Activated T-cell treated with anti-CD3 and anti-CD28 coated beads, Interleukin-2, amount 50 U/mL, for 4 hours (primary cell): ENCODE measurements around the gene IFRD2. TPM values are rescaled to one million over a fixed set of nuclear protein-coding genes. Genes with fewer than 3 reads are reported as not detected.
"Not testable (repeated sequence)": the region's sequence is repeated elsewhere in the genome, so short reads cannot be mapped to it uniquely, and the experiment has no call there.

Experiments used
- ATAC-seq, 2 donors: fragments of 200-7000 bp; cut with Tn5 transposase; one replicate each; pipeline ENCODE4 v1.10.0; 2021
- DNase-seq: peaks from one replicate; pipeline ENCODE4 v3.0.0-alpha.2; 2020
- H3K27me3 Mint-ChIP-seq: one replicate; pipeline ENCODE4 v1.8.0; 2021; ENCODE audit warnings: low read depth, mixed read lengths
- H3K36me3 Mint-ChIP-seq: one replicate; pipeline ENCODE4 v1.8.0; 2022; ENCODE audit warnings: mixed read lengths; ENCODE audit not compliant: insufficient read depth
- H3K4me1 Mint-ChIP-seq: one replicate; pipeline ENCODE4 v1.8.0; 2021; ENCODE audit warnings: low read depth, mixed read lengths
- H3K4me3 Mint-ChIP-seq: one replicate; pipeline ENCODE4 v1.8.0; 2021; ENCODE audit warnings: mild to moderate bottlenecking, moderate library complexity, mixed read lengths
- H3K9me3 Mint-ChIP-seq: one replicate; pipeline ENCODE4 v1.8.0; 2021; ENCODE audit warnings: mixed read lengths
- total RNA-seq, 3 donors: library from RNA; stranded (reverse); gene quantifications; one replicate each; pipeline ENCODE4 v1.2.1, GENCODE V29; 2021

Gene IFRD2
- total RNA-seq, 3 donors from 2014 or later, result 339 to 366 (median 341) TPM

DNA sequence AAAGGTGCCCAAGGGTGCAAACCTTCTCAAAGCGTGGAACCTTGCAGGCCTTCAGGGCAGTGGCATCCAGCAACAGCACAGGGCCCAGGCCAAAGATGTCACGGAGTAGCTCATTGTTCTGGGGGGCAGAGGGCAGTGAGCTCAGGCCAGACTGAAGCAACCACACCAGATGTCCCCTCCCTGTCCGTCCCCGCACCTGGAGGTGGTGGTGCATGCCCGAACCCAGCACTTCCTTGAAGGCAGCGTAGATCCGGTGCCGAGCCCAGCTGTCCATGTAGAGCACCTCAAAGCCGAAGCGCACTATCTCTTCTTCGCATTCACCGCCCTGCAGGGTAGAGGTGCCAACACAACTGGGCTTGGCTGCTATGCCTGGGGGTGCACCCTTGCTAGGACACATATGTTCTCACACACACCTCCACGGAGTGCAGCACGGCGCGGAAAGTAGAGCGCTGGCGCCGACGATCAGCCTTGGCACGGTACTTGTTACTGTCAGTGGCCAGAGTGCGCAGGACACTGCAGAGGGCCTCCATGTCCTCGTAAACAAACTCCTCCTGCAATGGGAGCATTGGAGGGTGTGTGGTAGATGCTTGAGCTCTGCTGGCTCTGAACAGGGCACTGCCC lies 3.7 kb downstream of the IFRD2 start:
- H3K4me3 Mint-ChIP-seq, result no peak overlapping the region
- DNase-seq (no peak), ATAC-seq (no peak)
- no peaks in the 10 kb centered on the region for H3K27me3 Mint-ChIP-seq
- peaks cover 22% of the 10 kb centered on the region for H3K36me3 Mint-ChIP-seq
- H3K9me3 Mint-ChIP-seq, result no peaks in the 10 kb centered on the region
- H3K4me1 Mint-ChIP-seq, result peaks cover 17% of the 10 kb centered on the region

DNA sequence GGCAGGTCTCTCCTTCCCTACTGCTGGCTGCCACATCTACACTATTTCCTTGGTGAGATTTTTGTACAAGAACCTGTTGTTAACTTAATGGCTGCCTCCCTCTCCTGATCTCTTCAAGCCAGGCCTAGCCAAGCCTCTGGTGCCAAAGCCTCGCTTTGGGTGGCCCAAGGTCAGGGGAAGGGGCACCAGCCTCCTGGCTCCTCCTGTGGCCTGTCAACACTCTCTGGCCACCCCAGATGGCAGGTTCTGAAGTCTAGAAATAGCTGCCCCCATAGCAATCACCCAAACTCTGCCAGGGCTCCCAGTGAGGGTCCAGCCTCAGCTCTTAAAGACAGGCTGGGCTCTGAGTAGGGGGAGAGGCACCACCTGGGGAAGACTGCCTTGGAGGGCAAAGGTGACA lies 5.0 kb downstream of the IFRD2 start:
- Mint-ChIP-seq H3K27me3 (no peaks in the 10 kb centered on the region), H3K4me3 (no peak overlapping the region), H3K4me1 (peaks cover 9% of the 10 kb centered on the region), H3K9me3 (no peaks in the 10 kb centered on the region), H3K36me3 (peaks cover 22% of the 10 kb centered on the region)
- DNase-seq (no peak), ATAC-seq (no peak)

- H3K9me3 Mint-ChIP-seq, result no peaks in the 10 kb centered on the region
- H3K36me3 Mint-ChIP-seq, result peaks cover 22% of the 10 kb centered on the region
- DNase-seq (no peak), ATAC-seq (peak; percentile 10 to 13)
- H3K4me1 Mint-ChIP-seq, result peaks cover 9% of the 10 kb centered on the region
- H3K27me3 Mint-ChIP-seq, result no peaks in the 10 kb centered on the region
- no peak overlapping the region for H3K4me3 Mint-ChIP-seq
These were observed 5.7 kb downstream of the IFRD2 start for GRCh38 chr3:50286322-50287227.

- not testable (repeated sequence) for H3K27me3 Mint-ChIP-seq, ATAC-seq, H3K9me3 Mint-ChIP-seq, H3K4me3 Mint-ChIP-seq, H3K4me1 Mint-ChIP-seq, DNase-seq
- H3K36me3 Mint-ChIP-seq, result peaks cover 12% of the 10 kb centered on the region
These were observed 8.1 kb downstream of the IFRD2 start for GRCh38 chr3:50284121-50284520.

GRCh38 chr3:50279255-50280016 lies 12.8 kb downstream of the IFRD2 start:
- ATAC-seq, result no peak
- no peak for DNase-seq
- Mint-ChIP-seq H3K4me3 (no peak overlapping the region), H3K27me3 (peaks cover 31% of the 10 kb centered on the region), H3K9me3 (no peaks in the 10 kb centered on the region), H3K36me3 (no peaks in the 10 kb centered on the region), H3K4me1 (peaks cover 14% of the 10 kb centered on the region)

DNA sequence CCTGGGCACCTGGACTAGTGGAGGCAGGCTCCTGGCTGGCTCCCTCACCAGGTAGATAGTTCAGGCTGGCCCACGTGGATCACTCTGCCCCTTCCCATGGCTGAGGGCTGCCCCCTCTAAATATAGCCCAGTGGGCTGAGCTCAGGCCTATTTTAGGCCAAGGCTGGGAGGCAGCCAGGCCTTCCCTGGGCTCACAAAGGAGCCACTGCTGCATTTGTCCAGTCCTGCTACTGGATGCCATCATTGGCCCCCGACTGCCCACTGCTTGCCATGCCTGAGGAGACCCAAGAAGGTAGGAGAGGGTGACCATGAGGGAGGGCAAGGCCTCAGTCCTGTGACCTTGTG lies 13.4 kb downstream of the IFRD2 start, which contains the start of gene LSMEM2:
Gene LSMEM2, plus strand, starts transcription at position 208 of the 345 bp plus-strand sequence. Its CDS starts 27 bp downstream, at position 235.
- peaks cover 19% of the 10 kb centered on the region for H3K4me1 Mint-ChIP-seq
- H3K36me3 Mint-ChIP-seq, result no peaks in the 10 kb centered on the region
- DNase-seq (no peak), ATAC-seq (no peak)
- H3K27me3 Mint-ChIP-seq, result peaks cover 35% of the 10 kb centered on the region
- no peak within 1 kb of the TSS for H3K4me3 Mint-ChIP-seq
- no peaks in the 10 kb centered on the region for H3K9me3 Mint-ChIP-seq

- Mint-ChIP-seq H3K4me1 (peaks cover 21% of the 10 kb centered on the region), H3K4me3 (no peak overlapping the region), H3K36me3 (no peaks in the 10 kb centered on the region), H3K9me3 (no peaks in the 10 kb centered on the region), H3K27me3 (peaks cover 37% of the 10 kb centered on the region)
- ATAC-seq, result no peak
- no peak for DNase-seq
These were observed 13.9 kb downstream of the IFRD2 start for GRCh38 chr3:50278123-50278879.

- Mint-ChIP-seq H3K27me3 (peaks cover 42% of the 10 kb centered on the region), H3K36me3 (no peaks in the 10 kb centered on the region), H3K9me3 (no peaks in the 10 kb centered on the region), H3K4me3 (no peak overlapping the region), H3K4me1 (peaks cover 28% of the 10 kb centered on the region)
- ATAC-seq (no peak), DNase-seq (no peak)
These were observed 15.5 kb downstream of the IFRD2 start for GRCh38 chr3:50276762-50277101.

GRCh38 chr3:50275996-50276761 lies 16.1 kb downstream of the IFRD2 start:
- Mint-ChIP-seq H3K36me3 (no peaks in the 10 kb centered on the region), H3K9me3 (no peaks in the 10 kb centered on the region), H3K27me3 (peaks cover 45% of the 10 kb centered on the region), H3K4me3 (peak overlapping the region; percentile 49), H3K4me1 (peaks cover 31% of the 10 kb centered on the region)
- DNase-seq (no peak), ATAC-seq (peak; percentile 45 to 54)

GRCh38 chr3:50275141-50275995 lies 16.9 kb downstream of the IFRD2 start:
- no peaks in the 10 kb centered on the region for H3K36me3 Mint-ChIP-seq
- H3K9me3 Mint-ChIP-seq, result no peaks in the 10 kb centered on the region
- ATAC-seq (no peak), DNase-seq (no peak)
- peaks cover 45% of the 10 kb centered on the region for H3K27me3 Mint-ChIP-seq
- H3K4me1 Mint-ChIP-seq, result peaks cover 31% of the 10 kb centered on the region
- peak overlapping the region; percentile 40 for H3K4me3 Mint-ChIP-seq

DNA sequence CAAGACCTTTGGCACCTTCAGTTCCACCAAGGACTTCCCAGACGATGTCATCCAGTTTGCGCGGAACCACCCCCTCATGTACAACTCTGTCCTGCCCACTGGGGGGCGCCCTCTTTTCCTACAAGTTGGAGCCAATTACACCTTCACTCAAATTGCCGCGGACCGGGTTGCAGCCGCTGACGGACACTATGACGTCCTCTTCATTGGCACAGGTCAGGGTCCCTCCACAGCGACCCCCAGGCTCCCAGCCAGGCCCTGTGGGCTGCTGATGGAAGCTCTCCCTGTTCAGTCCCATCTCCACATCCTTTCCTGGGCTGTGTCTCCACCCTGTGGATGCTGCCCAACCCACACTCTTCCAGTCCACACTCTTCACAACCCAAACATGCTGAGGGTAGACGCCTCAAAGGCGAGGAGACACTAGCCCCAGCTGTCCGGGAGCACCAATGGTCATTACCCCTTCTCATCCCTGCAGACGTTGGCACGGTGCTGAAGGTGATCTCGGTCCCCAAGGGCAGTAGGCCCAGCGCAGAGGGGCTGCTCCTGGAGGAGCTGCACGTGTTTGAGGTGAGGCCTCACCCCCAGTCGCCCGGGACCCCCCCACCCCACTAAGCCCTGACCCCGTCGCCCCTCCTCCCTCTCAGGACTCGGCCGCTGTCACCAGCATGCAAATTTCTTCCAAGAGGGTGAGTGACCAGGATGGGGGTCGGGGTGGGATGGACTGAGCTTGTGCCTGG lies 17.7 kb downstream of the IFRD2 start:
- peak; percentile 54 for DNase-seq
- H3K4me1 Mint-ChIP-seq, result peaks cover 31% of the 10 kb centered on the region
- no peaks in the 10 kb centered on the region for H3K9me3 Mint-ChIP-seq
- peaks cover 45% of the 10 kb centered on the region for H3K27me3 Mint-ChIP-seq
- H3K36me3 Mint-ChIP-seq, result no peaks in the 10 kb centered on the region
- peak; percentile 16 to 39 for ATAC-seq
- H3K4me3 Mint-ChIP-seq, result peak overlapping the region; percentile 17

DNA sequence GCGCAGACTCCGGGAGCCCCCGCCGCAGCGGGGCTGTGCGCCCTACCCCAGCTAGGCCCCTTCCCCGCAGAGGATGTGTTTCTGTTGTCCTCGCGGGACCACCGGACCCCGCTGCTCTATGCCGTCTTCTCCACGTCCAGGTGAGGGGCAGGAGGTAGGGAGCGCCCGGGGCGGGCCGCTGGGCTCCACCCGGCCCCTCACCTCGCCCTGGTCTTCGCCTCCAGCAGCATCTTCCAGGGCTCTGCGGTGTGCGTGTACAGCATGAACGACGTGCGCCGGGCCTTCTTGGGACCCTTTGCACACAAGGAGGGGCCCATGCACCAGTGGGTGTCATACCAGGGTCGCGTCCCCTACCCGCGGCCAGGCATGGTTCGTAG lies 18.6 kb downstream of the IFRD2 start:
- Mint-ChIP-seq H3K9me3 (no peaks in the 10 kb centered on the region), H3K4me3 (no peak overlapping the region), H3K36me3 (no peaks in the 10 kb centered on the region), H3K27me3 (peaks cover 46% of the 10 kb centered on the region), H3K4me1 (peaks cover 31% of the 10 kb centered on the region)
- ATAC-seq (no peak), DNase-seq (no peak)
